NCI-H510A (cell line): Measurements from ENCODE around the gene MAGI1.

Experiments
- DNase-seq: peaks from one replicate; lab custom pipeline; 2025; lab: John Stamatoyannopoulos, UW

The MAGI1 gene

DNA sequence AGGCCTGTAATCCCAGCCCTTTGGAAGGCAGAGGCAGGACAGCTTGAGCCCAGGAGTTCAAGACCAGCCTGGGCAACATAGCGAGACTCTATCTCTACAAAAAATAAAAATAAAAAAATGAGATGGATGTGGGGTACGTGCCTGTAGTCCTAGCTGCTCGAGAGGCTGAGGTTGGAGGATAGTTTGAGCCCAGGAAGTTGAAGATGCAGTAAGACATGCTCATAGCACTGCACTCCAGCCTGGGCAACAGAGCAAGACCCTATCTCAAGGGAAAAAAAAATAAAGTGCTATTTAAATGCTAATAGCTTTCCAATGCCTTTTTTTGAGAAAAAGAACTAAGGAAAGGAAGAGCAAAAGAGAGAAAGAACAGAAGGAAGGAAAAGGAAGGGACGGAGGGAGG lies 94.5 kb downstream of the MAGI1 start:
- no peak for DNase-seq

DNA sequence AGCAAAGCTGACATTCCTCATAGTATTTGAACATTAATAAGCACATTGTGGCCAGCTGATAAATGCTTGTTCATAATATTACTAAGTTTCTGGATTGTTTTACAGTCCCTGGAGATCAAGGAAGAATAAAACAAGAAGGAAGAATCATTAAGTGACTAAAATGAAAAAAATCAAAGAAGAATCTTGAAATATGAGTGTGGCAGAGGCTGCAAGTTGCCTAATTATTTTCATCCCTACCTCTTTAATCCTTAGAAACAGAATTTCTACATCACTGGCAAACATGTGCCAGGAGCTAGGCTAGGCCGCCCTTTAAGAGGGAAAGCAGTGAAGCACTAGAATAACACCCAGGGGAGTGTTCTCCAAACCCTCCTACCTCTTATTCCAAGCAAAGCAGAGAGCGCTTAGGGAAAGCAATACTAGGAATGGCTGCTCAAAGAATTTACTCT lies 98.9 kb downstream of the MAGI1 start:
- no peak for DNase-seq

DNA sequence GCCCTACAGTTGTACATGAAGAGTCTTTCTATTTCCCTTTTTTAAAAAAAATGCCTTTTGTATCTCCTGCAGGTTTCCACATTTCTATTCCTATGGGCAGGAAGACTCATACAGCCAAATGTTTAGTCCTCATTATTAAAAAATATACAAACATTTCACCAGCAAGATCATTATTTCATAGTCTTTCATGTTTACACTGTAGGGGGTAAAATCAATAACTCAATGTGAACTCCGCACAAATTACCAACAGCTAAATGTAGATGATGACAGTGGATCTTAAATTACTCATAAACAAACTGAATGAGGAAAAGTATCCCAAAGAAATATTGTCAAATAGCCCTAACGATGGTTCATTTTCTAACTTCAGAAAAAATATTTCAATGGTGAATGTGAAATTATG lies 99.5 kb downstream of the MAGI1 start:
- DNase-seq = no peak

DNA sequence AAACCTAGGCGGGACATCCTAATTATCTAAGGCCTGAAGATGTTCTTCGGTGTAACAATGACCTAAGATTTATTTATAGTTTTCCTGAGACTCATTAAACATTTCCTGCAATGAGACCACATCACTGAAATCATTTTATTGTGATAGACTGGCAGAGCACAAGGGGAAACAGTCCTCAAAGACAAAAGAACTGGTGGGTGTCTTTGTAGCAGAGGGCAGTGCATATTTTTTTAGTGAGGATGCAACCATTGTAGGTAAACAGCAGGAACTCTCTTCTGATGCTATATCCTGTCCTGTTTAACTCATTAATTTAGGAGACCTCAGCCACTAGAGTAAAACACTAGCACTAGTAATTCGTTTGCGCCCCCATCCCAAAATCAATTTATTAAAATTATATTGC lies 100.0 kb downstream of the MAGI1 start:
- DNase-seq = no peak

DNA sequence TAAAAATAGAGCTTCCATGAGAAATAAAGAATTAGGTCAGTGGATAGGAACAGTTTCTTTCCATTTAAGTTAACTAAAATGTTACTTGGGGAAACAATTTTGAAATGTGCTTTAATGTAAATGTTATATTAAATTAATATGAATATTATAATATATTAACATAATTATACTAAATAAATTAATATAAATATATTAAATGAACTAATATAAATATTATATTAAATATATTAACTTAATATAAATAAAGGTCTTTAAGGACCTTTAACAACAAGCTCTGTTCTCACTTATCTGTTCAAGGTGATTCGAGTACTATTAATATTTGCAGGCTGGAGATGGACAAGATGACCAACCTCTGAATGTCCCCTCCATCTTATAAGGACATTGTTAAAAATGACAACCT lies 100.6 kb downstream of the MAGI1 start:
- DNase-seq = no peak

DNA sequence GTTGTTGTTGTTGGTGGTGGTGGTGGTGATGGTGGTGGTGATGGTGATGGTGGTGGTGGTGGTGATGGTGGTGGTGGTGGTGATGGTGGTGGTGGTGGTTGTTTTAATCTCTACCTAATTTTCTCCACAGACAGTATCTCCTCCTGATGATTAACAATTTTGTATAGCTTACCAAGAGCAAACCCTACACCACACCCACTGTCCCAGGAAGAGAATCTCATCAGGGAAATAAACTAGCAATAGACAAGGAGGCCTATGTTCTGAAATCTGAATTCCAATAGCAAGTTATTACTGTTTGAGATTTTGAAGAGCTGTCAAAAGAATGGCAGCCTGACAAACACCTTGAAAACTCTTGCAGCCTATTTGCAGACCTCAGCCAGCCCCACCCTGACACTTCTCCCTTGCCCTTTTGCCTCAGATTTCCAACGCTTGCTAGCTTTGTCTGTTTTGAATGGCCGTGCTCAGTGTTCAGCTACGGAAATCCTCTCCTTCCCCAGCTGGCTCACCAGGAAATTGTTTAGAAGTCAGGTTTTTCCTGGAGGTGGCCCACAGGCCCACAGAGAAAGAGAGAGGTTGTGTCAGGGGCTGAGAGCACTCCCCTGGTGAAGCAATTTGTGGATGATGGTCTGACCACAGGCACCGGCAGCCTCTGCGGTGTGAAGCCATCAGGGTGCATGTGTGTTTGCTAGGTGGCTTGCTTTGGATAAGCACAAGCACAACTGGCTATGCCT lies 101.6 kb downstream of the MAGI1 start:
- DNase-seq = no peak

DNA sequence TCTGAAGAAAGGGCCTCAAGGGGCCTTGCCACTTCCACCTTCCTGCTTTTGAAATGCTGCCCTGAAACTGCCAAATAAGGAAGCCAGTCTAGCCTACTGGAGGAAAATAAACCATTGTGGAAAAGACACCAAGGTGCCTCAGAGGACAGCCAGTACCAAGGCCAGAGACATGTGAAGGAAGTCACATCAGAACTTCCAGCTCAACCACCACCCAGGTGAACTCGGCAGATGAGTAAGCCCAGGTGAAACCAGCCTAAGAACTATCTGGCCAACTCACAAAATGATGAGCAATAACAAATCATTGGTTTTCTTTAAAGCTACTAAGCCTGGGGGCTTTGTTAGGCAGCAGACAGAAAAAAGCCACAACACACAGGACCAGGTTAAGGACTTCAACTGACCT lies 103.0 kb downstream of the MAGI1 start:
- DNase-seq = no peak

DNA sequence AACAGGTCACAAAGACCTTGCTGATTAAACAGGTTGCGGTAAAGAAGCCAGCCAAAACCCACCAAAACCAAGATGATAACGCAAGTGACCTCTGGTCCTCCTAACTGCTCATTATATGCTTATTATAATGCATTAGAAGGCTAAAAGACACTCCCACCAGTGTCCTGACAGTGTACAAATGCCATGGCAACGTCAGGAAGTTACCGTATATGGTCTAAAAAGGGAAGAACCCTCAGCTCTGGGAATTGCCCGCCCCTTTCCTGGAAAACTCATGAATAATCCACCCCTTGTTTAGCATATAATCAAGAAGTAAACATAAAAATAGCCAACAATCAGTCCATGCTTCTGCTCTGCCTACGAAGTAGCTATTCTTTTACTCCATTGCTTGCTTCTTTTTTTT lies 108.1 kb downstream of the MAGI1 start:
- no peak for DNase-seq

DNA sequence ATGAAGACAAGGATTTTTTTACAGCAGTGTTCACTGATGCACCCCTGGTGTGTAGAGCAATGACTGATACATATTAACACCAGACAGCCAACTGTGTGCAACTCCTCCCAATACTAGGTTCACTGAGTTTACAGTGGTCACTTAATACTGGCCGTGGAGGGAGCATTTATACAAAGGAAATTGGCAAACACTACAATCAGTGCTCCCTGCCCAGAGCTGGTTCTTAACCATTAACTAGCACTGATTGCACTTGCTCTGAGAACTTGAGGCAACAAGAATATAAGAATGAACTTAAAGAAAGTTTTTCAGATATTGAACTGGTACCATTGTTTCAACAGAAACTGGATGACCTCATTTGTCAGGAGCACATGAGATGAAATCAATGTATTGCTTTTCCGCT lies 110.6 kb downstream of the MAGI1 start:
- DNase-seq = no peak

DNA sequence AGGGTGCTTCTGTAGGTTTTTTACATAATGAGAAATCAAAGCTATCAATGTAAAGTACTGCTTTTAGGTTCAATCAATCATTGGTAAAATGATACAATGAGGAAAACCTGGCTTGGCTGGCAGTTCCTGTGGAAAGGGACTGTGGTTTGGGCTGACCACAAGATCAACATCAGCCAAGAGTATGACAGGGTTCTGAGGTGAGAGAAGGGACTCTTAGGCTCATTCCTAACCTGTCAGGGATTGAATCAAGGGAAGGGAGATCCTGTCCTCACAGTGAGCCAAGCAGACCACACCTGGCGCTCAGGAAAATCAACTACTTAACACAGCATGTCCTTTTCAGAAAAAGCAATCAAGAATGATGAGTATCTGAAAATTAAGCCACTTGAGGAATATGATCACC lies 111.1 kb downstream of the MAGI1 start:
- DNase-seq = peak; percentile 46

DNA sequence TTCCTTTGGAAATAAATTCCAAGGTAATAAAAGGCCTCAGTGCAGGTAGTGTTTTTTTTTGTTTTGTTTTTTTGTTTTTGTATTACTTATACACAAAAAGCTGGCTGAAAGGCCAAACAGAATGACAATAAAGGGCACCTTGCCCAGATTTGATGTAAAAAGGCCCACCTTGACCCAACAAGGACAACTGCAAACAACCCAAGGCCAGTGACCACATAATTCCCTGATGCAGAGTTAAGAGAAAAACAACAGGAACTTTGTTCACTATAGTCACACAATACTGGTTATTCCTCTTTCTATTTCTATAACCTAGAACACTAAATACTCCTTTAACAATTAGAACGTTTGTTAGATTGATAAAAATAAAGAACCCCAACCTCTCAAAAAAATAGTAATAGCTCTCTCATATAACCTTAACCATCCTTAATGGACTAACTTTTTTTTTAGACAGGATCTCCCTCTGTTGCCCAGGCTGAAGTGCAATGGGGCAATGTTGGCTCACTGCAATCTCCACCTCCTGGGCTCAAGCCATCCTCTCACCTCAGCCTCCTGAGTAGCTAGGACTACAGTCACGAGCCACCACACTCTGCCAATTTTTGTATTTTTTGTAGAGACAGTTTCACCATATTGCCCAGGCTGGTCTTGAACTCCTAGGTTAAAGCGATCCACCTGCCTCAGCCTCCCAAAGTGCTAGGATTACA lies 113.3 kb downstream of the MAGI1 start:
- DNase-seq = no peak

DNA sequence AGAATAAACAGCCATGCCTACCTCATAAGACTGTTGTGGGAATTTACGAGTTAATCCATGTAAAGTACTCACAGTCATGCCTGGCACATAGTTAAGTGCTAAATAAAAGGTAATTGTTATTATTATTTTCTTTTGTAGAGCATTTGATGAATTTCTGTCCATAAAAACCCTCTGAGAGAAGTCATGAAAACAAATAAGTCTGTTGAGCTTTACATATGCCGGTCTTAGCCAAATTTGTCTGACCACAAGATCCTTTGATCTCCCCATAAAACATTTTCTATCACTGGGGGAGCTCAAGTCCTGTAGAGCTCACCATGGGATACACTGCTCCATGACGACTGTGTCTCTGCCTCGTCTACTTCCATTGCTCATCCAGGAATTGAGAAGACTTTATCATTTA lies 114.0 kb downstream of the MAGI1 start:
- no peak for DNase-seq

DNA sequence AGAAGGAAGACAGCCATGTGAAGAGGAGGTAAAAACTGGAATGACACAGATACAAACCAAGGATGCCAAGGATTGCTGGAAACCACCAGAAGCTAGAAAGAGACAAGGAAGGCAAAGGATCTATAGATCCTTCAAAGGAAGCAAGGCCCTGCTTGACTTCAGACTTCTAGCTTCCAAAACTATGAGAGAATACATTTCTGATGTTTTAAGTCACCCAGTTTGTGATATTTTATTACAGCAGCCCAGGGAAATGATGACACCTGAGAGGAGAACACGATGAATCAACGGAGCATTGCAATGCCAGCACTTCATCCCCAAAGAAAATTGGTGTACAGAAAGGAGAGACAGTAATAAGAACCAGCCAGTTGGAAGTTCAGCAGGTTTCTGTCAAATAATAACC lies 116.3 kb downstream of the MAGI1 start:
- no peak for DNase-seq

DNA sequence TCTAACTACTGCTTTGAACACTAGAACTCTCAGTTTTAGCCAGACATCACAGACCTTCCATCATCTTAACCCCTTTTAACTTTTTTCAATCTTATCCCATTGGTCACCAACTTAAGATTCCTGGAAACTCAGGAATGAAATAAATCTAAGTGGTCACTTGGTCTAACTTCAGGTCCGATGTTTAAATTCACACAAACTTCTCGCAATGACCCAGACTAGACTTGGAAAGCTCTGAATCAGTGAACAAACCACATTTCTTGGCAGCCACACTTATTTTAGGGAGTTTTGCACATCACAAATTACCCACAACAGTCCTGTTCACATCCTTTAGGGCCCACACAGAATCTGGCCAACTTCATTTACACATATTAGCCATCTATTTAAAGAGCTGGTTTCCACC lies 118.9 kb downstream of the MAGI1 start:
- DNase-seq = no peak

DNA sequence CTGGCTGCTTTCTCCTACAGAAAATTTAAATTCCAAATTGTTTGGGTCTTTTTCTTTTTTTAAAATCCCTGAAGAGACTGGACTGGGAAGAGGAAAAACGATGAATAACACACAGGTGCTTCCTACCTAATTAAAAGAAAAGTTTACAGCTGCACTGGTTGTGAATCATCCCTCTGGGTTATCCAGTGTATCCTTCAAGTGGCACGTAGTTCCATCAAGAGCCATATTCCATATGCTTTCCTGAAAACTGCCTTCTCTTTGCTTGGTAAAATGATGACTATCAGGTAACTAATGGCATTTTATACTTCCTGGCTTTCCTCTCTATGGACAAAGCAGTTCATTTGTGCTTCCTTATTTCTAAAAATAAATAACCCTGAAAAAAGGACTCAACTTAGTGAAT lies 123.2 kb downstream of the MAGI1 start:
- DNase-seq = no peak

DNA sequence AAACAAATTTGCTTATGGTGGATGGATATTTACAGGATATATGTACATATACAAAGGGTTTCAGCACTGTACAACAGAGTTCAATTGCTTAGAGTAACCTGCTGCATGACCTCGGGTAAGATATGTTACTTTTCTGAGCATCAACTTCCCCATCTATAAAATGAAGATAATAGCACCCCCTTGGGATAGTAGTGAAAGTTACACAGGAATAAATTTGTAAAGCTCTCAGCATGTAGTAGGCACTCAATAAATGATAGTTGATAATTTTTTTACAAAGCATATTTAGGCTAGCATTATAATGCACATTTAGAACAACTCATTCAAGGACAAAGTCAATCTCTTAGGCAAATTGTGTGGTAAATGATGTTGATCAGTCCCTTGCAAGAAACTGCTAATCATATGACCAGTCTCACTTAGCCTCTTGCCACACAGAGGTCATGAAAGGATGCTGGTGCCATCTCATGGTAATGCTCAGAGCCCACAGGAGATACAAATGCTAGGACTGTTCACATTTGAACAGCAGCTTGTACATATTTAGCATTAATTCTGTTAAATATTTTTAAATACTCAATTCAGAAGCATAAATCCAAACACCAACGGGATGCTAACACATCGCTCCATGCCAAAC lies 123.9 kb downstream of the MAGI1 start:
- no peak for DNase-seq

DNA sequence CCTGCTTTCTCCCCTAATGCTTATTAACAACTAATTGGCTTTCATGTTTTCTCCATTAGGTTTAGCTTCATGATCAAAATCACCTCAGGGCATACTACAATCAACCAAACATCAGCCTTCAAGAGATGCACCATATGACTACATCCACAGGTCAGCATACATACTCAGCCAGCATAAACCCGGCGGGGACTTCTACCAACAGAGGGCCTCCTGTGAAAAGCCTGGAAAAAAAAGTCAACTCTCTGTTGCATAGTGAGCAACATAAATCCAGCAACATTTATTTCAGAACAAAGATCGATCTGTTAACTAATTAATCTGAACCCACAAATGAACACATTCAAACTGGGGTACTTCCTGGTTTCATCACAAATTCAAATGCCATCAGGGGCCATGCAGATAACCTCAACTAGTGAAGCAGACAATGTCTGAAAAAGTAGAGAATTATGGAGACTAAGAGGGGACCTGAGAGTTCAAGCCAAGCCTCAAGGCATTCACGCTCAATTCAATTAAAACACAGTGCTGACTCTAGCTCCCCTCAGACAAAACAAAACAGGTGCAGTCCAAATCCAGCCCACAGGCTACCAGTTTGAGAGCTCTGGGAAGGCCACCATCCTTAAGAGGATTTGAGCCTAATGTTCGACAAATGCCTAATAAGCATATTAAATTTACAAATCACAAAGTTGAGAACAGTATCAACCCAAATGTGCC lies 124.5 kb downstream of the MAGI1 start:
- no peak for DNase-seq

DNA sequence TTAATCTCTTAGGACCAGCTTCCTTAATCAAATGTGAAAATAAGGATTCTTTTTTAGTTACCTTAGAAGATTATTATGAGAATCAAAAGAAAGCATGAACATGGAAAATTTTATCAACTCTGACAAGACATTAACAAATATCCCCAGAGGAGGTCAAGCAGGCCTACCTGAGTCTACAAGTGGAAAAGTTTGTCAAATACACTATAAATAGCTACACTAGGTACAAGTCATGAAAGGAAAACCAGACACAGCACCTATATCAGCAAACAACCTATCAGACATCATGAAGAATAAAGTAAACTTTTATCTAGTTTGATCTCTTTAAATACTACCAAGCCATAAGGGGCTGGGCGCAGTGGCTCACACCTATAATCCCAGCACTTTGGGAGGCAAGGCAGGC lies 126.1 kb downstream of the MAGI1 start:
- no peak for DNase-seq

DNA sequence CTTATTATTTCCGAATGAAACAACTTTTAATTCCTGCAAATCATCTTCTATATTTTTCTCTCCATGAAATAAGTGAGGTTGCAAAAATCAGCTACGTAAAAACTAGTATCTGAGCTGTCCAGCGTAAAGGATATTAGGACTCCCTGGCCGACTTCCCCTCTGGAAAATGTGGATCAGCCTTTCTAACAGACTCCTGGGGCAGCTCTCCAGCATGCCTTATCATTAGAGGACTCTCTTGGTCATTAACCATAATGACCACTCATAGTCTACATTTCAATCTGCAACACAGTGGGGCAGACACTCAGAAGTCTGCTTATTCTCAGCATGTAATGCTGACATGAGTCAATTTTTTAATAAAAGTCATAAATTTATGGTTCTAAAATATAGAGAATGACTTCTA lies 130.1 kb downstream of the MAGI1 start:
- DNase-seq = no peak

DNA sequence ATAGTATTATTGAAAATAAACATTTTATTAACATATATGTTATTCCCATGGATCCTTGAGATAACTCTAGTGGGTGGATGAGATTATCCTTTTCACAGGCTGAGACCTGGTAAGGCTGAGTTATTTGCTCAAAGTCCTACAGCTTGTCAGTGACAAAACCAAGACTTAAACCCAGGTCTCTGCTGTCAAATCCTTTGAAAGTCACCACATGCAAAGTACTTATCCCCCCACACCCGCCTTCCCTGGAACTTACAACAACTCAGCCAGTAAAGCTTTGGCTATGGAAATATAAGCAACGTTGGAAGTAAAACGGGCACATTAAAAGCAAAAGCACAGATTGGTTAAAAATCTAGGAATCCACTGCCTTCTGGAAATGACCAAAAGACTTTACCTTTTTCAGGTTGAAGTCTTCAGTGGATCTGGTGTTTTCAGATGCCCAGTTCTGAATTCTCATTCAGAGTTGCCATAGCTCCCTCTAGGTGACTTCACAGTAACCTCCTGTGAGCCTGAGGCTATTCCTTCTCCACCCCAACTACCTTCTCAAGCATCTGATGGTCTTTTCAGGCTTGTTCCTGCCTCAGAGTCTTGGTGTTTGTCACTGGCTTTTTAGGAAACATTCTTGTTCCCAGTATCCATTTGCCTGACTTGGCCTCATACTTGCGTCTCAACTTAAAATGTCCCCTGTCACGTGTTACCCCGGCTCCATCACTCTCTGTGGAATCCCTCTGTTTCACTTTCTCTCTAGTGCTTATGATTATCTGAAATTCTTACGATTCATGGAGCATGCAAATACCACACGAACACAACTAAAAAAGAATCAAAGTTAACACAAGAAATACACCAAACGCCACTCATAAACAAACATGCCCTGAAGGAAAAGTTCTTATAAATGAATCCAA lies 131.2 kb downstream of the MAGI1 start:
- no peak for DNase-seq

DNA sequence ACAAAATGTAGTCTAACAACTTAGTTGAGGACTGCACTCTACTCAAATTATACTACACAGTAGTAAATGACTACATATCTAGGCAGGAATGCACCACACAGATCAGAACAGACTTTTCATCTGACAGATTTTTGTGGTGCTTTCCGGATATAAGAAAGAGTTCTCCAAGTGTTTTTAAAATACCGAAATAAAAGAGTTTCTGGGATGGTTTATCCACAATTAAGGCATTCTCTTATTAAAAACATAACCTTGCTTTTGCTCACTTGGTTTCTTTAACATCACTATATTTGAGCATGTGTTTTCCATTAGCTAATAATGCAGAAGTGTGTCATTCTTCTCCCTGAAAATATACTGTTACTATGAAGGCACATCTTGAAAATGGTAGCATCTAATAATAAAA lies 132.9 kb downstream of the MAGI1 start:
- no peak for DNase-seq

DNA sequence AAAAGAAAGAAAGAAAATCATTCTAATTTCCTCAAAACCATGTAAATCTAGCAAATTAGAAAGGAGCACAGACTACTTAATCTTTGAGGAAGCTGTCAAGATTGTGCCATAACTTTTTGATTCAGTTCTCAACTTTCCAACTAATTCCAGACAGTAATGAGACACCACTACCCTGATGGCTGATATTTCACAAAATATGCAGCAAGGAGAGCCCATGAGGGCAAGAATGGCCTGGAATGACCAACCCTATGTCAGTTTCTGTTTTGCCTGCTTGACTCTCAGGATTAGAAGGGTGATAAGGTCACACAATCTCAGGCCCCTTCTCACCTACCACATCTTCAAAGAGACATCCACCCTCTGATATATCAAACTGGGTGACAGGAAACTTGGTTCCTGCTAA lies 134.7 kb downstream of the MAGI1 start:
- no peak for DNase-seq
